ENCODE results near the gene NT5M.
A peak's percentile ranks its signal among the peaks of the same experiment; 100 is the strongest.

NT5M gene

DNA sequence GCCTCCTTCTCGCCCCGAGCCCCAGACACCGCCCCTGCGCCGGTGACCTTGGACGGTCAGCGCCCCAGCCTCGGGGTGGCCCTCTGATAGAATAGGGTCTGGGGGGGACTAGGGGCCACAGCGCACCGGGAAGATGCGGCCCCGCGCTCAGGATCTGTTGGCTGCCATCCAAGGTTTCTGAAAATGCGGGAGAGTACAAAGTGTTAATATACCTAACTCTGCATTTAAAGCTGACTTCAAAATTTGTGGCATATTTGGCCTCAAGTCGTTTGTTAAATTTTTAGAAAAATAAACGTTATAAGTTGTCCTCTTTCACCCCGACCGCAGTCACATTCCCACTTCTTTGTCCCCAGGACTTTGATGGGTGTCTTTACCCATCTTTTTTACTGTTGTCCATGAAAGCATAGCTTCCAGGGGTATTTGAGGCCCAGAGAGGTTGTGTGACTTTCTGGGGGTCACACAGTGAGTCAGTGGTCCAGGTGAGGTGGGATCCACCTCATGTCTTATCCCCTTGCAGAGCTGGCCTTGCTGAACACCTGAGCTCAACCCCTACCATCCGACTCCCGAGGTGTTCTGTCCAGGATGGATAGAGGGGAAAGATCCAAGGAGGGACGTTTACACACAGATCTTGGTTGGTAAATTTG lies 796 bp downstream of the NT5M start:
- no peak for DNase-seq (ENCODE audit: low spot score)

DNA sequence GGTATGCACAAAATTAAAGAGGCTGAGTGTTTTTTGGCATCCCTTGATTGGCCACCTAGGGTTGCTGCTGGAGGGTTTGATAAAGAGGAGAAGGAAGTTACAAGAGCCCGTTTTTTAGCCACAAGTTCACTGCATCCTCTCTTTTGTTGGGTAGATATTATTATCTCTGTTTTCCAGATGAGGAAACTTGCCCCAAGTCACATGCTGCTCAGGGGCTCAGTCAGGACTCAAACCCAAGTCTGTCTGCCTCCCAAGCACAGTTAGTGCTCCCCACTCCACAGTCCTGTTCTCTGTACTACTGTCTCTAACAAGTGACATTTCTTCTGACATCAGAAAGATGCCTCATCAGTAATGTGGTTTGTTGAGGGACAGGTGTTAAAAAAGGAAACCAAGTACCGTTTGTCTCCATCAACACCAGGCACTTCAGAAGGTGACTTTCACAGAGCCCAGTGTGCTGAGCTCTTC lies 1.4 kb downstream of the NT5M start:
- peak; percentile 54 for DNase-seq (ENCODE audit: low spot score)

DNA sequence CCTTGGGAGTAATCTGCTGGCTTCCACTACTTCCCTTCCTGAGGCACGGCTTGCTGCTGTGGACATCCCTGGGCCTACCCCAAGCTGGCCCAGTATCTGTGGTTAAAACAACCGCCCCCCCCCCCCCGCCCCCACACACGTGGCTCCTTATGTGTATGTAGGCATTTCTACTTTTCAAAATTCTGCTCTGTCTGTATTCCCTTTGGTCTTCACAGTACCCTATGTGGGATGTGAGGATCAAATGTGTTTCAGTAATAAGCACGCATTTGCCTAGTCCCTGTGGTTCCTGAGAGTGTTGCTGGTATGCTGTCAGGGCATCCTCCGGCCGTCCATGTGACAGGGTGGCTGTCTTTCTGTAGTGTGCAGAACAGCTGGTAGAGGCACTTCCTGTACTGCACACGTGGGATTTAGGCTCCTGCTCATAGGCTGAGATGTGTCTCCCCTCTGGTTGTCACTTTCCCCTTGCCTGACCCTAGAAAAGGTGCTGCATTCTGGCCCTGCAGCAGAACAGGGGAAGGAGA lies 2.2 kb downstream of the NT5M start:
- DNase-seq (ENCODE audit: low spot score): peak; percentile 65

GRCh38 chr17:17309356-17309755 lies 6.2 kb downstream of the NT5M start:
- no peak for DNase-seq (ENCODE audit: low spot score)

DNA sequence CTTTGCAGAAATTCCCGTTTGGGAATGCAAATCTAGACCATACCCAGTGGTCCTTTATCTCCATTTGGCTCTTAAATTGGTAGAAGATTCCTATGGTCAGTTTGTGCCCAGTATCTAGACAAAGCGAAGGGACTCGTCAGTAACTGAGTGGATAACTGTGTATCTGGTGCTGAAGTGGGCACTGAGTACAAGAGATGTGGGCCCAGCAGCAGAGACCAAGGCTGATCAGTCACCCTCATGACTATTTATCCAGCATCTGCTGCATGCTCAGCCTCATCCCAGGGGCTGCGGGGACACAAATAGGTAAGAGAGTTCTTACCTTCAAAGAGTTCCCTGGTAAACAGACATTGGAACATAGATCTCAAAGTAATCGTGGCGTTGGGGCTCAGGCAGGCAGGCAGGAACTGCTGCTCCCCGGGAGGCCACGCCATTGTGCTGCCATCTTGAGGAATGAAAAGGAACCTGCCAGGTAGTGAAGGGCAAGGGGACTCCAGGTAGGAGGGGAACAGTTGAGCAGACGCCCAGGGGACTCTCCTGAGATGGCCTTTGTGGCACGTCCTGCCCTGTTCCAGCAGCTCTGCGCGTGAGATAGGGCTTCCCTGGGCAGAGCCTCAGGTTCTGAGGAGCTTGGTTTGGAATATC lies 10.3 kb downstream of the NT5M start:
- DNase-seq (ENCODE audit: low spot score): peak; percentile 82

DNA sequence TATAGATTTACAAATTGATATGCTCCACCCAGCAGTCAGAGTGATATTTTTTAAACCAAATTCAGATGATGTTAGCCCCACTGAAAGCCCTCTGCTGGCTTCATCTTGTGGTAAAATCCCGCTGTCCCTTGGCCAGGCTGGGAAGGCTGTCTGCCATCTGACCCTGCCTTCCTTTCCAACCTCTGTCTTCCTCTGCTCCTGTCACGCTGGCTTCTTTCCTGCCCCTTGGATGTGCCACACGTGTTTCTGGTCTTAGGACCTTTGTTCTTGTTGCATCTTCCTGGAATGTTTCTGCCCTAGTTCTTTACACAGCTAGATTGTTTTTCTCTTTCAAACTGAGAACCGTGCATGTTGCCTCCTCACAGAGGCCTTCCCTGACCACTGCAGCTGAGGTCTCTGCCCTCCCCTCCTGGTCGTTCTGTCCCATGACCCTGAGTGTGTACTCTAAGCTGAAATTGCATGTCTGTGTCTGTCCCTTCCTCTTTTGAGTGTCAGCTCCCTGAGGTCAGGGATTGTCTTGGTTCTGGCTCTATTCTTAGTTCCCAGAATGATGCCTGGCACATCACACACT lies 11.4 kb downstream of the NT5M start:
- DNase-seq (ENCODE audit: low spot score): no peak

- DNase-seq (ENCODE audit: low spot score): no peak
Measured at GRCh38 chr17:17315142-17315821, 12.1 kb downstream of the NT5M start.

GRCh38 chr17:17320188-17320910 lies 17.2 kb downstream of the NT5M start:
- no peak for DNase-seq (ENCODE audit: low spot score)

GRCh38 chr17:17320911-17321220 lies 17.7 kb downstream of the NT5M start:
- DNase-seq (ENCODE audit: low spot score): no peak

- DNase-seq (ENCODE audit: low spot score): no peak
Measured at GRCh38 chr17:17321356-17322025, 18.3 kb downstream of the NT5M start.

GRCh38 chr17:17322516-17323510 lies 19.6 kb downstream of the NT5M start:
- DNase-seq (ENCODE audit: low spot score): no peak

DNA sequence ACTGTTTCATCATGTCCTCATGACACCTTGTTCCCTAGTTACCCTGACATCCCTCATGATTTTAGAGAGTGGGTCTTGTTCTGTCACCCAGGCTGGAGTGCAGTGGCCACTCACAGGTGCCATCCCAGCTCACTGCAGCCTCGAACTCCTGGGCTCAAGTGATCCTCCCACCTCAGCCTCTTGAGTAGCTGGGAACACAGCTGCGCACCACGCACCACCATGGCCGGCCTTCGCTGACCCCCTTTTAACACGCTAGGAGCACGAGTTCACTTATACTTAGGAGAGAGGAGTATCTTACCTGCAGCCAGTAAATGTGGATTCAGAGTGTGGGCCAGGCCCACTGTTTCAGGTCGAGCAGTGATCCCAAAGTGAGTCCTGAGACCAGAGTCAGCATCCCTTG lies 21.4 kb downstream of the NT5M start:
- DNase-seq (ENCODE audit: low spot score): no peak

GRCh38 chr17:17325228-17325627 lies 22.1 kb downstream of the NT5M start:
- no peak for DNase-seq (ENCODE audit: low spot score)

GRCh38 chr17:17325816-17326215 lies 22.6 kb downstream of the NT5M start:
- no peak for DNase-seq (ENCODE audit: low spot score)

DNA sequence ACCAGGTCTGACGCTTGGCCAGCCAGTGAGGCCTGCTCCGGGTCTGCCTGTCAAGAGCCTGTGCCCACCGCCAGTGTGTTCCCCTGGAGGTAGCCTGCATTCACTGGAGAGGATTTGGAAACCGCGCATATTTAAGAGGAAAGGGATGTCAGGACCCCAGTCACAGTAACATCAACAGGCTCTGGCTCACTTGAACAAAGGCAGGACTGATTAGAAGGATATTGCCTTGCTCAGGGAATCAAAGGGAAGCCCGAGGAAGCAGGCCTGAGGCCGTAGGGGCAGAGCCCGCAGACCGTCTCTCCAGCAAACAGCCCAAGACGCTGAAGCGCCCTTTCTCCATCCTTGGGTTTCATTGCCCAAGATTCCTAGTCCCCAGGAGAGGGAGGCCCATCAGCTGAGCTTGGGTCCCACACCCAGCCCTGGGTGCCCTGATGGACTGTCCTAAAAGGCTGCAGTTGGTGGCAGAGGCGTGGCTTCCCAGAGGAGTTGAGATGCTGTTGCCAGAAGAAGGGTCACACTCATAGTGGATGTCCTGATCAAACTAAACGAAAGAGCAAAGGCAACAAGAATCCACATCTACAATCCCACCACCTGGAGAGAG lies 23.2 kb downstream of the NT5M start:
- no peak for DNase-seq (ENCODE audit: low spot score)

GRCh38 chr17:17328251-17328650 lies 25.1 kb downstream of the NT5M start:
- no peak for DNase-seq (ENCODE audit: low spot score)

GRCh38 chr17:17341452-17341851 lies 38.3 kb downstream of the NT5M start:
- DNase-seq (ENCODE audit: low spot score): no peak

DNA sequence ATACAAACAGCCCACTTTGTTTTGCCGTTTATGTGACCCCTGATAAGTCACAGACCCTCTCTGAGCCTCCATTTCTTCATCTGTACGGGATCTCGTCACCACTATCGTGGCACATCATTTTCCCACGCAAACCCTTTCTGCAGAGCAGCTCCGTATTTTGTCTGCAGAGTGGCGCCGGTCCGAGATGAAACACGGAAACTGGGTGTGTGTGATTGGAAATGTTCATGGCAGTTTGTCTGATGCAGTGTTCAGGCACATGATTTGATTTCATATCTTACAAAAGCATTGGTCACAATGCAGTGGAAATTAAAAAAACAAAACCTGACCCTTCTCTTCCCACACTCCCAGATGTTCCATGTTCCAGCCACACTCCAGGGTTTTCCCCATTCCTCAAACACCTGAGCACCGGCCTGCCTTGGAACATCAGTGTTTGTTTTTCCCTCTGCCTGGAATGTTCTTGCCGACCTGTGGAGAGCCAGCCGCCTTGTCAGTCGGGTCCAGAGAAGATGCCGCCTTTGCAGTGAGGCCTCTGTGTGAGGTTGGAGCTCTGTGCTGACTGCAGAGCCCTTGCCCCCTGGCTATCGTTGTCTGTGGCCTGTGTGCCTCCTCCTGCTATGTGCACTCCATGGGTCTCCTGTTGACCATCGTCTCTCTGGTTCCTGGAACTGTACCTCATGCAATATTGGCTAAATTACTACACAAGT lies 39.2 kb downstream of the NT5M start:
- DNase-seq (ENCODE audit: low spot score): no peak

DNA sequence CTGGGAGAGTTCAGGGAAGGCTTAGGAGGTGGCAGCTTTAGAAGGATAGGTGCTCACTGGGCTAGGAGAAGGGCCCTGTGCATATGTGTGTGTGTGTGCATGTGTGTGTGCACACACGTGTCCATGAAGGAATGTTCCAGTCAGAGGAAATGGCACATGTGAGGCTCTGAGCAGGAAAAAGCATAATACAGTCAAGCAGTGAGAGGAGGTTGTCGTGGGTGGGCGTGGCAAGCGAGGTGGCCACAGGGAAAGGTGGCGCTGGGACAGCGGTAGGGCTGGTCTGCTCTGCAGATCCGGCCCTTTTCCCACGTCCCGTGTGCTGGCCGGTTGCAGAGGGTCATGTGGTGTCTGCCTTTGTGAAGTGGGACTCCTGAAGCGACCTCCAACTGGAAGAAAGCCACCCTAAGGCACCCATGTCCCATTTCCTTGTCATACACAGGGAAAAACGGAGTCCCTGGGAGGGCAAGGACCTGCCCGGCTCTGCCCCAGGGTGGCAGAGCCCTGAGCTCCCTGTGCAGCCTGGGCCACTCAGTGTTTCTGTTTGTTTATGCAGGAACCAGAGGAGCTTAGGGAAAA lies 40.1 kb downstream of the NT5M start:
- no peak for DNase-seq (ENCODE audit: low spot score)
